Neural crest cell (in vitro differentiated cells): Measurements from ENCODE around the gene GPR153. TPM values are rescaled to one million over a fixed set of nuclear protein-coding genes. Genes with fewer than 3 reads are reported as not detected.

ENCODE experiments used
- DNase-seq: peaks from one replicate; pipeline ENCODE4 v3.0.0; 2021; ENCODE audit warnings: low read depth, mixed read lengths, low spot score
- H3K27ac Mint-ChIP-seq: one replicate; pipeline ENCODE4 v1.8.0; 2021; ENCODE audit warnings: mild to moderate bottlenecking, mixed read lengths; ENCODE audit not compliant: unreplicated experiment
- H3K27me3 Mint-ChIP-seq: 2 replicates; pipeline ENCODE4 v1.8.0; 2021; ENCODE audit warnings: low read depth, mild to moderate bottlenecking, mixed read lengths
- H3K36me3 Mint-ChIP-seq: 2 replicates; pipeline ENCODE4 v1.8.0; 2021; ENCODE audit warnings: low read depth, mild to moderate bottlenecking, mixed read lengths
- H3K4me1 Mint-ChIP-seq: 2 replicates; pipeline ENCODE4 v1.8.0; 2021; ENCODE audit warnings: mixed read lengths
- H3K4me3 Mint-ChIP-seq: one replicate; pipeline ENCODE4 v1.8.0; 2021; ENCODE audit warnings: mild to moderate bottlenecking, mixed read lengths
- H3K9me3 Mint-ChIP-seq: 2 replicates; pipeline ENCODE4 v1.8.0; 2021; ENCODE audit warnings: mixed read lengths
- total RNA-seq: library from RNA; stranded (reverse); gene quantifications from 2 replicates; pipeline ENCODE4 v1.2.1, GENCODE V29; 2021
- TF ChIP-seq, protein P1 (sequence below): fragments of 200-600 bp; sonication (generic); conservative IDR thresholded peaks from 2 replicates; pipeline ENCODE4 v1.5.0; 2021; ENCODE audit warnings: antibody characterized with exemption, mild to moderate bottlenecking

Gene GPR153
- total RNA-seq, 1 donor from 2014 or later: 28.1 TPM

DNA sequence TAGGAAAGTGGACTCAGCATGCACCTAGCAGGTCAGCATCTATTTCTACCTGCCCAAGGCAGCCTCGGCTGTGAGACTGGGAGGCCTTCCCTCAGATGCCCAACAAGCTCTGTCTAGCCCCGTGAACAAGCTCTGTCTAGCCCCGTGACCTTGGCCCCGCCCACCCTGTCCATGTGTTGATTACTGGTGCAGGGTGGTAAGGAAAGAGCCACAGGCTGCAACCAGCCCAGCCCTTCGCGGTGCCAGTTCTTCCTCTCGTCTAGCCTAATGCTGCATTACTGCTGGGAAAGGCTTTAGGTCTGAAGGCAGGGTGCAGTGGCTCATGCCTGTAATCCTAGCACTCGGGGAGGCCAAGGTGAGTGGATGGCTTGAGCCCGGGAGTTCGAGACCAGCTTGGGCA, 2.2 kb downstream of the GPR153 start:
- no peak for DNase-seq
- Mint-ChIP-seq H3K9me3 (no peaks in the 10 kb centered on the region), H3K27ac (no peak overlapping the region), H3K27me3 (no peaks in the 10 kb centered on the region), H3K4me3 (peak overlapping the region; percentile 82), H3K36me3 (no peaks in the 10 kb centered on the region), H3K4me1 (peaks cover 25% of the 10 kb centered on the region)
- TF ChIP-seq, protein P1, sequence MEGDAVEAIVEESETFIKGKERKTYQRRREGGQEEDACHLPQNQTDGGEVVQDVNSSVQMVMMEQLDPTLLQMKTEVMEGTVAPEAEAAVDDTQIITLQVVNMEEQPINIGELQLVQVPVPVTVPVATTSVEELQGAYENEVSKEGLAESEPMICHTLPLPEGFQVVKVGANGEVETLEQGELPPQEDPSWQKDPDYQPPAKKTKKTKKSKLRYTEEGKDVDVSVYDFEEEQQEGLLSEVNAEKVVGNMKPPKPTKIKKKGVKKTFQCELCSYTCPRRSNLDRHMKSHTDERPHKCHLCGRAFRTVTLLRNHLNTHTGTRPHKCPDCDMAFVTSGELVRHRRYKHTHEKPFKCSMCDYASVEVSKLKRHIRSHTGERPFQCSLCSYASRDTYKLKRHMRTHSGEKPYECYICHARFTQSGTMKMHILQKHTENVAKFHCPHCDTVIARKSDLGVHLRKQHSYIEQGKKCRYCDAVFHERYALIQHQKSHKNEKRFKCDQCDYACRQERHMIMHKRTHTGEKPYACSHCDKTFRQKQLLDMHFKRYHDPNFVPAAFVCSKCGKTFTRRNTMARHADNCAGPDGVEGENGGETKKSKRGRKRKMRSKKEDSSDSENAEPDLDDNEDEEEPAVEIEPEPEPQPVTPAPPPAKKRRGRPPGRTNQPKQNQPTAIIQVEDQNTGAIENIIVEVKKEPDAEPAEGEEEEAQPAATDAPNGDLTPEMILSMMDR: no peak

- no peaks in the 10 kb centered on the region for H3K36me3 Mint-ChIP-seq
- TF ChIP-seq, protein P1: no peak
- peaks cover 25% of the 10 kb centered on the region for H3K4me1 Mint-ChIP-seq
- DNase-seq: no peak
- no peak overlapping the region for H3K27ac Mint-ChIP-seq
- H3K27me3 Mint-ChIP-seq: peaks cover 2% of the 10 kb centered on the region
- H3K4me3 Mint-ChIP-seq: peak overlapping the region; percentile 70
- no peaks in the 10 kb centered on the region for H3K9me3 Mint-ChIP-seq
These were observed 3.3 kb downstream of the GPR153 start for GRCh38 chr1:6257541-6258069.

DNA sequence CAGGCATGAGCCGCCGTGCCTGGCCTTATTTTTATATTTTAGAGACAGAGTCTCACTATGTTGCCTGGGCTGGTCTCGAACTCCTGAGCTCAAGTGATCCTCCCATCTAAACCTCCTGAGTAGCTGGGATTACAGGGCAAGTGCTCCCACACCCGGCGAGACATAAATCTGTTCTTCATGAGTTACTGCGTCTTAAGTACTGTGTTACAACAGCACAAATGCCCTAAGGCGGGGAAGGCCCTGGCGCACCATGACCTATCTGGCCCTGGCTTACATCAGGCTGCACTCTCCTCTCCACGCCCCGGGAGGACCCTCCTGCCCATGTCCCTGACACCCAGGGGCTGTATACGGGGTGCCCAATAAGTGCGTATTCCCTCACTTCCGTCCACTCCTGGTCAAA, 4.3 kb downstream of the GPR153 start:
- no peak overlapping the region for H3K27ac Mint-ChIP-seq
- TF ChIP-seq, protein P1: no peak
- DNase-seq: no peak
- H3K36me3 Mint-ChIP-seq: no peaks in the 10 kb centered on the region
- no peaks in the 10 kb centered on the region for H3K9me3 Mint-ChIP-seq
- H3K4me1 Mint-ChIP-seq: peaks cover 17% of the 10 kb centered on the region
- peak overlapping the region; percentile 67 for H3K4me3 Mint-ChIP-seq
- peaks cover 7% of the 10 kb centered on the region for H3K27me3 Mint-ChIP-seq

GRCh38 chr1:6254691-6255090, 6.2 kb downstream of the GPR153 start:
- Mint-ChIP-seq H3K4me3 (no peak overlapping the region), H3K27ac (no peak overlapping the region), H3K9me3 (no peaks in the 10 kb centered on the region), H3K27me3 (peaks cover 23% of the 10 kb centered on the region), H3K36me3 (no peaks in the 10 kb centered on the region), H3K4me1 (peaks cover 13% of the 10 kb centered on the region)
- TF ChIP-seq, protein P1: no peak
- no peak for DNase-seq

GRCh38 chr1:6253380-6253779, 7.5 kb downstream of the GPR153 start:
- Mint-ChIP-seq H3K4me1 (peaks cover 6% of the 10 kb centered on the region), H3K27me3 (peaks cover 29% of the 10 kb centered on the region), H3K27ac (no peak overlapping the region), H3K9me3 (no peaks in the 10 kb centered on the region), H3K36me3 (no peaks in the 10 kb centered on the region), H3K4me3 (no peak overlapping the region)
- TF ChIP-seq, protein P1: no peak
- DNase-seq: no peak

DNA sequence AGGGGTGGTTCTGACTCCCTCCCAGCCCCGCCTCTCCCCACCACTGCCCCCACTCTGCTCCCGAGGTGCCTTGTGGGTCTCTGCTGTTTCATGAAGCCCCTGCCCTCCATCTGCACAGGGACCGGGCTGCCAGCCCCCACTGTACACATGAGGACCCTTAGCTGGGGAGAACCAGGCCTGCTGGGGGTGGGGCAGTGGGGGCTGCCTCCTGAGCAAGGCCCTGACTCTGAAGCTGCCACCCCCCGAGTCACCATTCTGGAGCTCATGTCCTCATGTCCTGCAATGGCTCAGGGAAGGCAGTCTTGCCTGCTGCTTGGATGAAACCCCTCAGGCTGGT, 8.6 kb downstream of the GPR153 start:
- Mint-ChIP-seq H3K27me3 (peaks cover 40% of the 10 kb centered on the region), H3K36me3 (no peaks in the 10 kb centered on the region), H3K27ac (no peak overlapping the region), H3K4me3 (no peak overlapping the region), H3K4me1 (peaks cover 7% of the 10 kb centered on the region), H3K9me3 (no peaks in the 10 kb centered on the region)
- DNase-seq: no peak
- TF ChIP-seq, protein P1: no peak
